Jurkat, Clone E6-1 (cell line): ENCODE measurements around the gene DLGAP1.

ENCODE experiments used
- DNase-seq: peaks from one replicate; pipeline ENCODE4 v3.0.0-alpha.2; 2011; ENCODE audit warnings: low read depth, low spot score
- H3K4me3 ChIP-seq: 2 replicates; pipeline ENCODE4 v1.5.1; 2011; ENCODE audit warnings: mild to moderate bottlenecking, low read length, control low read depth, moderate library complexity

The DLGAP1 gene

GRCh38 chr18:3675994-3676393 is 779.1 kb downstream of the DLGAP1 start:
- no peak overlapping the region for H3K4me3 ChIP-seq
- DNase-seq, result no peak

- DNase-seq, result no peak
- no peak overlapping the region for H3K4me3 ChIP-seq
These were observed 779.7 kb downstream of the DLGAP1 start for GRCh38 chr18:3675446-3675845.

GRCh38 chr18:3671176-3671575 is 783.9 kb downstream of the DLGAP1 start:
- DNase-seq, result no peak
- no peak overlapping the region for H3K4me3 ChIP-seq

- no peak for DNase-seq
- no peak overlapping the region for H3K4me3 ChIP-seq
These were observed 785.7 kb downstream of the DLGAP1 start for GRCh38 chr18:3669376-3669775.

- H3K4me3 ChIP-seq, result no peak overlapping the region
- DNase-seq, result no peak
These were observed 787.6 kb downstream of the DLGAP1 start for GRCh38 chr18:3667255-3668137.

GRCh38 chr18:3666526-3667254 is 788.4 kb downstream of the DLGAP1 start:
- no peak for DNase-seq
- no peak overlapping the region for H3K4me3 ChIP-seq

- peak; percentile 67 for DNase-seq
- H3K4me3 ChIP-seq, result peak overlapping the region; percentile 25
These were observed 789.2 kb downstream of the DLGAP1 start for GRCh38 chr18:3665780-3666525.

GRCh38 chr18:3665204-3665603 is 789.9 kb downstream of the DLGAP1 start:
- DNase-seq, result no peak
- H3K4me3 ChIP-seq, result no peak overlapping the region

- DNase-seq, result no peak
- no peak overlapping the region for H3K4me3 ChIP-seq
These were observed 790.4 kb downstream of the DLGAP1 start for GRCh38 chr18:3664563-3665178.

- H3K4me3 ChIP-seq, result no peak overlapping the region
- DNase-seq, result no peak
These were observed 791.1 kb downstream of the DLGAP1 start for GRCh38 chr18:3663870-3664512.

GRCh38 chr18:3661989-3662388 is 793.1 kb downstream of the DLGAP1 start:
- DNase-seq, result no peak

GRCh38 chr18:3660739-3661515 is 794.2 kb downstream of the DLGAP1 start:
- no peak for DNase-seq
- H3K4me3 ChIP-seq, result no peak overlapping the region

More at GRCh38 chr18:3661989-3662388, 793.1 kb downstream of the DLGAP1 start:
- H3K4me3 ChIP-seq, result no peak overlapping the region

GRCh38 chr18:3658529-3658928 is 796.6 kb downstream of the DLGAP1 start:
- no peak overlapping the region for H3K4me3 ChIP-seq
- DNase-seq, result no peak

GRCh38 chr18:3655254-3656050 is 799.7 kb downstream of the DLGAP1 start:
- H3K4me3 ChIP-seq, result no peak overlapping the region
- no peak for DNase-seq

- no peak overlapping the region for H3K4me3 ChIP-seq
- DNase-seq, result no peak
These were observed 800.5 kb downstream of the DLGAP1 start for GRCh38 chr18:3654442-3655253.

GRCh38 chr18:3653851-3654441 is 801.2 kb downstream of the DLGAP1 start:
- no peak overlapping the region for H3K4me3 ChIP-seq
- no peak for DNase-seq
